Right cardiac atrium (tissue), 5 donors: ENCODE measurements around the gene TUB. TPM values are rescaled to one million over a fixed set of nuclear protein-coding genes. Genes with fewer than 3 reads are reported as not detected.

Source experiments
- ATAC-seq, 2 donors: fragments of 200-7000 bp; cut with Tn5 transposase; one replicate each; pipeline versions ENCODE4 v1.8.0 to v1.9.1; 2020; ENCODE audit warnings: moderate library complexity in 2 of 2, mild to moderate bottlenecking in 1 of 2
- DNase-seq, 3 donors: peaks; one replicate each; pipeline ENCODE4 v3.0.0-alpha.2; 2020
- H3K27ac ChIP-seq: one replicate; pipeline ENCODE4 v1.5.1; 2013; ENCODE audit warnings: mild to moderate bottlenecking, low read length, control low read depth, moderate library complexity
- H3K27me3 ChIP-seq: one replicate; pipeline ENCODE4 v1.6.1; 2013; ENCODE audit not compliant: control insufficient read depth, insufficient read depth
- H3K4me1 ChIP-seq: one replicate; pipeline ENCODE4 v1.6.1; 2013; ENCODE audit warnings: low read length; ENCODE audit not compliant: control insufficient read depth, insufficient read depth
- H3K4me3 ChIP-seq: one replicate; pipeline ENCODE4 v1.5.1; 2013; ENCODE audit warnings: low read length, control low read depth
- H3K9me3 ChIP-seq: one replicate; pipeline ENCODE4 v1.6.1; 2013; ENCODE audit warnings: low read length; ENCODE audit not compliant: control insufficient read depth
- WGBS: extraction: QIAGEN DNeasy Blood & Tissue Kit; methylation state at CpG from one replicate; pipeline ENCODE4 v1.1.7; 2013; 5-methylcytosine and 5-hydroxymethylcytosine counted together
- intact Hi-C, 4 donors: fragments of 100-400 bp; cut with DNase I; formaldehyde crosslinking; loops; one replicate each; pipeline versions ENCODE4 v1.11.0 to v1.14.0; 2022 to 2023
- polyA plus RNA-seq: library from polyadenylated mRNA; stranded (reverse); fragments of 200-250 nt; gene quantifications from one replicate; pipeline ENCODE4 v1.2.3, GENCODE V29; 2013
- total RNA-seq, 4 donors: library from RNA; stranded (reverse); fragmentation: NEBNext Ultra II Directional; extraction: Animal tissue kit (Norgen Biotek cat#: 25700); gene quantifications; one replicate each; pipeline ENCODE4 v1.2.1, GENCODE V29; 2021
- donor health status: healthy with polysubstance abuse.
- donor health status: DM: no; HTN: yes; CAD: no.
- donor health status: DM: no; HTN: no; CAD: no.
- donor health status: DM: no; HTN: yes; CAD: no; lungs with severe emphysema.
- donor health status: DM: yes; HTN: yes; CAD: no.

TUB gene
- total and polyA plus RNA-seq, 5 donors, result 10.0 to 31.2 (median 27.6) TPM

DNA sequence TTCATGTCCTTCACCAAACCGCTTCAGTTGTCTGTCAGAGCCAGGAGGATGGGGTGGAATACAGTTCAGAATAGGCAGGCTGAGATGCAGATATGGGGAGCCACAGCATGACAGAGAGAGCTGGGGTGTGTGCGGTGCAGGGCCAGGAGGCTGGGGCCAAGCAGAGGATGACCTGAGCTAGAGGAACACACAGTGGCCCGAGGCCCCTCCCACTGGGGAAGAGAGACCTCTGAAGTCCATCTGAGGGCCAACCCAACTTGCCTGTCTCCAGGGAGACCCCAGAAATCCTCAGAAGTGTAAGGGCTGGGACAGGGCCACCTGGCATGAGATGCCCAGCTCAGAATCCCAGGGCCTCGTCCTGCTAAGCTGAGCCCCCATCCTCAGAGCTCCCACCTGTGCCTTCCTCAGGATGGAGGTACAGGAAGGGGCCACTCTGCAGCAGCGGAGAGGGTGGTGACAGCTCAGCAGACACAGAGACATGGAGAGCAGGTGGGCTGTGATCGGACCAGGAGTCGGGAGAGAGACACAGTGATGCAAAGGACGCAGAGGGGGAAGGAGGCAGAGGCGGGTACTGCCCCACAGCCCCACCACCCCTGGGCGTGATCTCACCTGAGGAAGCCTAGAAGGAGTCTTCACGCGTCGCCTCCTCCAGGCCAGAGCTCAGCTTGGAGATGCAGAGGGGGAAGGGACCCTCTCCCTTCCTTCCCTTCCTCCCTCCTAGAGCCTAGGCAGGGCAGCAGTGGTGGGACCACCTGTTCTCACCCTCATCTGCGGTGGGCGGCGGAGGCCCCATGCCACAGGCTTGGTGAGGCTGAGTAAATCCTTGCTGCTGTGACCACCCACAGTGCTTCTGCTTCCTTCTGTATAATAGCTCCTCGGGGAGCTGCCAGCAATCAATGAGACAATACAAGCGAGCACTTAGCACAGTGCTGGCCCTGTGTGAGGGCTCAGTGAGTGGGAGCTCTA lies 9.1 kb upstream of the TUB start:
- H3K9me3 ChIP-seq, result no peaks in the 10 kb centered on the region
- intact Hi-C loops, result loop anchor here in 2 of 4 donors (2.0 to 5.0 kb wide), 2 partner anchors 39 to 40 kb away; no protein-coding TSS in a partner anchor
- 84% methylated on average over 18 of the region's 18 CpGs for WGBS
- H3K27ac ChIP-seq, result no peak overlapping the region
- H3K4me1 ChIP-seq, result peaks cover 9% of the 10 kb centered on the region
- H3K27me3 ChIP-seq, result no peaks in the 10 kb centered on the region
- DNase-seq (no peak), ATAC-seq (no peak)
- H3K4me3 ChIP-seq, result no peak overlapping the region

DNA sequence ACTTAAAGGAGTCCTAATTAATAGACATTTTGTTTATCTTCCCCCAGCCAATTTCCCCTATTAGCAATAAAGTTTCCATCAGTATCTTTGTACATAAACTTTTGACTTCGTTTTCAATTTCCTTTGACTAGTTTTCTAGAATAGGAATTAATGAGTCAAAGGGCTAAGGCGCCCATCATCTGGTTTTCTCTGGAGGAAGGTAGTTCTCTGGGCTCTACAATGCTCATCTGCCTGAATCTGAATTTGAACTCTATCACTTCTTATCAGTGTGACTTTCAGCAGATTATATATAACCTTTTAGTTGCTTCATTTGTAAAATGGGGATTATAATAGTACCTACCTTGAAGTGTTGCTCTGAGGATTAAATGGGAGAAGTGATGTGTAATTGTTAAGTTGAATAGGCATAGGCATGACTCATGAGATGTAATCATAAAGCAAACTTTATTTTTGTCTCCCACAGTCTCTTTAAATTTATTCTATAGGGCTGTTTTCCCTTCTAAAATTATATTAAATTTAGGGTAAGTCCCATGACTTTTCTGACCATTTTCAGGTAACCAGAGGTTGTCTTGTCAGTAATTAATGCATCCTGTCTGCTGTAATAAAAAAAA lies 5.8 kb upstream of the TUB start:
- 67% methylated on average over 2 of the region's 2 CpGs for WGBS
- Histone ChIP-seq H3K27me3 (no peaks in the 10 kb centered on the region), H3K27ac (no peak overlapping the region), H3K9me3 (no peaks in the 10 kb centered on the region), H3K4me3 (no peak overlapping the region), H3K4me1 (no peaks in the 10 kb centered on the region)
- DNase-seq (no peak), ATAC-seq (no peak)
- intact Hi-C loops, result no loop called here

DNA sequence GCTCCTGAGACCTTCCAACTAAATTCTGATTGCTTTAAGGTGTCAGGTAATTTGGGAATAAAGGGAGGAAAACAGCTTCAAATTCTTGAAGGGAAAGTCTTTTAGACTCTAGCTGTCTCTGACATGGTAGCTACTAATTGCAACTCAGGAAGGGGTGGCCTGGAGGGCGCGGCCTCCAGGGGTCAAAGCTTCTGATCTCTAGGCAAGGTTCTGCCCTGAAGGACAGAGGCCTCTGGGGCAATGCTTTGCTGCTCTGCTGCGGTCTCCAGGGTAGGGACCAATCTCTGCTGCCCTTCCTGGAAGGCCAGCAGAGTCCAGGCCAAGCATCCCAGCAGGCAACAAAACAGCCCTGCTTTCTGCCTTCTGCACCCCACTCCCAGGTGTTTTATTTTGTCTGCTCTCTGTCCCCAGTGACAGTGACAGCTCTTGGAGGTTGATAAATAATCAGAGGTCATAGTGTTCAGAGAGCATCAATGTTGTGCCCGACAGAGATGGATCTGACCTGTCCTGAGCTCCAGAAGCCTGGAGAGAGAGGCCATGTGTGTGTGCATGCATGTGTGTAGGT lies 1.8 kb upstream of the TUB start:
- Histone ChIP-seq H3K4me1 (peaks cover 8% of the 10 kb centered on the region), H3K27me3 (no peaks in the 10 kb centered on the region), H3K9me3 (no peaks in the 10 kb centered on the region), H3K4me3 (no peak overlapping the region), H3K27ac (no peak overlapping the region)
- ATAC-seq, result no peak
- DNase-seq, result no peak
- 86% methylated on average over 4 of the region's 4 CpGs for WGBS
- intact Hi-C loops, result no loop called here

DNA sequence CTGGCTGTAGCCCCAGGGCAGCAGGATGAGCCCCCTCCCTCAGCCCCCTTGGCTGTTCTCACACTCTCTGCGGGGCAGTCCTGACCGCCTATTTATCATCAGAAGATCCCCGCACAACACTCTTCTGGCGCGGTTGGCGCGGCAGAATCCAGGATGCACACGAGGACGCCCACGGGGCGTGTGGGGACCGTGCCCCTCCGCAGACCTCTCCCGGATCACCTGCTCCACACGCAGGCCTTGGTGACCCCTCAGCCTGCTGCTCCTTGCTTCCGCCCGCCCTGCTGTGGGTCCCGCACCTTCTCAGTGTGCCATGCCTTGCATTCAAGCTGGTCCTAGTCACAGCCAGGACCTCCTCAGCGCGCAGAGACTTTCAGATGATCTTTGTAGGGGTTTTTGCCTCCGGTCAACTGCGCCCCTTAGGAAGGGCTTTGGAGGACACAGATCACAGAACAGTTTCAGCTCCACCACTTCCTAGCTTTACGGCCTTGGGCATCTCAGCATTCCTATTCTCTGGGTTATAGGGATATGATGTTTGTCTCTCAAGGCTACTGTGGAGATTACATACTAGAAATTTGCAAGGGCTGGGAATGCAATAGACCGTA lies 841 bp upstream of the TUB start:
- Histone ChIP-seq H3K4me1 (peaks cover 11% of the 10 kb centered on the region), H3K27me3 (no peaks in the 10 kb centered on the region), H3K27ac (no peak overlapping the region), H3K4me3 (no peak overlapping the region), H3K9me3 (no peaks in the 10 kb centered on the region)
- WGBS, result 84% methylated on average over 24 of the region's 24 CpGs
- intact Hi-C loops, result loop anchor here in 1 of 4 donors (5.0 kb wide), 1 partner anchor 63 kb away; no protein-coding TSS in a partner anchor
- no peak for DNase-seq
- ATAC-seq, result no peak

DNA sequence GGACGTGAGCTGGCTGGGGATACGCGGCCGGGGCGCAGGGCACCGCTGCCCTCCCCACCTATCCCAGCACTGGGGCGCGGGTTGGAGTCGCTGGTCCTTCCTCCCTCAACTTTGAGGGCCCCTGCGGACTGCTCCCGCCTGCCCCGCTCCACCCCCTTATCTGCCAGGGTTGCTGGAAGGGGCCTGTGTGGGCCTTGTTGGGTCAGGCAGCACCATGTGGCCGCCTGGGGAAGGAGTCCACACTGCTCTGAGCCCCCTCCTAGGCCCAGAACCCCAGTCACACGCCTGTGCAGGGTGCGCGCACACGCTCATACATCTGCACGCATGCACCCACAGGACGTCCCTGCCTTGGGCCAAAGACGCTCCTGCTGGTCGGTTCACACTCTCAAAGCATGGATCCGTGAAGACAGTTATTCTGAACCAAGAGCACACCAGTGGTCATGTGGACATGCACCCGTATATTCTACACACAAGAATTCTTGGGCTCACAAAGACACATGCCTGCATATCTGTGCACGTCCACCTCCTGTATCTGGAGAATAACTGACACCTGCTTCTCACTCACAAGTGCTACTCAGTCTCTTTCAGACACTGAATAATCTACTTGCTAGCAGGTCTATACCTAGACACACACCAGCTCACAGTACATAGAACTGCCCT lies 710 bp downstream of the TUB start:
- Histone ChIP-seq H3K27me3 (no peaks in the 10 kb centered on the region), H3K4me1 (peaks cover 20% of the 10 kb centered on the region), H3K4me3 (peak overlapping the region; percentile 64), H3K9me3 (no peaks in the 10 kb centered on the region), H3K27ac (no peak overlapping the region)
- 15% methylated on average over 24 of the region's 24 CpGs for WGBS
- ATAC-seq, result peak; percentile 28 to 42
- intact Hi-C loops, result loop anchor here in 1 of 4 donors (5.0 kb wide), 1 partner anchor 64 kb away; no protein-coding TSS in a partner anchor
- DNase-seq, result no peak

DNA sequence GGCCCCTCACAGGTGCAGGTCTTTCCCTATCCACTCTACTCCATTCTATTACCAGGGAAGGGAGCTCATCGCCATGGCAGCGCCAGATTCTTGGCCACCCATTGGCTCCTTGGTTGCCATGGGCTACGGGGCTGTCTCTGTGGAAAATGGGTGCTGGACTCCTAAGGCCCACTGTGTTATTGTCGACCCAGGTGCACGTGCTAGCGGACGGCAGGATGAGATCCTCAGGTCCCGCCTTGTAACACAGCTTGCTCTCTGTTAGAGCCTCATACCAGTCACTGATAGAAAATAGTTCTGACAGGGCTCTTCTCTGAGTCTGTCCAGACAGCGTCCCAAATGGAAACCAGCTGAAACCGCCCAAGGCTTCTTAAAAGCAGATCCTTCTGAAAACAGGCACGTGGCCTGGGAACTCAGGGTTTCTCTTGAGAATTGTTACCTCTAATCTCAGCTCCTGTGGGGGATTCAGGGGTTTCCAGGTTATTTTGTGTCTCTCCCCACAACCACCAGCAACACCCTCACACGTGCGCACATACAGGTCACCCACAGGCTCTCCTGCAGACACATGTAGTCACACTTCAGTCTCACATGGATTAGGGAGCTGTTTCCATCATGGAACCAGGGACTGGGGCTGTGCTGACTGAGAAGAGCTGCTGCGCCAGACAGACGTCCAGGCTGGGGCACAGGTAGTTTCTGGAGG lies 1.5 kb downstream of the TUB start:
- Histone ChIP-seq H3K4me1 (peaks cover 20% of the 10 kb centered on the region), H3K4me3 (no peak overlapping the region), H3K27ac (no peak overlapping the region), H3K9me3 (no peaks in the 10 kb centered on the region), H3K27me3 (no peaks in the 10 kb centered on the region)
- DNase-seq, result no peak
- ATAC-seq, result no peak
- 79% methylated on average over 15 of the region's 15 CpGs for WGBS
- intact Hi-C loops, result loop anchor here in 1 of 4 donors (5.0 kb wide), 1 partner anchor 65 kb away; no protein-coding TSS in a partner anchor

DNA sequence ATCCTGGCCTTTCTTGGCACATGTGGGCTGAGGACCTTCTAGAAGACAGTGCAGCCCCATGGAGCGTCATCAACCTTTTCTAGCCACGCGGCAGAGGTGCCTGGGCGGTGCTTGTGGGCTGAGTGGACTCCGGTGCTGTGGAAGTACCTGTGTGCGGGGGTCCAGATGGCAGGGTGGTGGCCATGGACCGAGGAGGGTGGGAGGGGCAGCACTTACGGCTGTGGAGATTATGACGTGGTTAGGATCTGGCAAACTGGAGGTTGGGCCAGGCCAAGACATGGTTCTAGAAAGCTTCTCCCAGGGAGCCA lies 2.0 kb downstream of the TUB start:
- H3K9me3 ChIP-seq, result no peaks in the 10 kb centered on the region
- no peak for DNase-seq
- WGBS, result 76% methylated on average over 9 of the region's 9 CpGs
- no peaks in the 10 kb centered on the region for H3K27me3 ChIP-seq
- no peak overlapping the region for H3K4me3 ChIP-seq
- no peak overlapping the region for H3K27ac ChIP-seq
- intact Hi-C loops, result loop anchor here in 1 of 4 donors (5.0 kb wide), 1 partner anchor 66 kb away; no protein-coding TSS in a partner anchor
- H3K4me1 ChIP-seq, result peaks cover 20% of the 10 kb centered on the region
- peak in 1 of 2 donors; percentile 6 for ATAC-seq

DNA sequence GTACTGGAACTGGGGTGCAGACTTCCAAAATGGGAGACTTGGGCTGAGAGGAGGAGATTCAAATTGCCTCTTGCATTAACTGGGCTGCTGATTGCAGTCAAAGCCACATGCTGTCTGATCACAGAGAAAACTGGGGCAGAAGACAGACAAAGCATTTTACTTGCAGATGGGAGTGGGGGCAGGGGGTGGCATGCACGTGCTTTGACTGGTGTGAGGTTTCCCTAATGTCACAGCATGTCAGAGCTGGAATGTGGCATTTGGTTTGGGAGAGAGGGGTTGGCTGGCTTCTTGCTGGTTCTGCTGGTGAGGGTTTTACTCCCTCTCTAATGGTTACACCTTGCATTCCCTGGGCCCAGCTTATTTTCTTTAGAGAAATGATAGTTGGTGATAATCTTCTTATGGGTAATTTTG lies 2.9 kb downstream of the TUB start:
- intact Hi-C loops, result loop anchor here in 1 of 4 donors (5.0 kb wide), 1 partner anchor 67 kb away; no protein-coding TSS in a partner anchor

DNA sequence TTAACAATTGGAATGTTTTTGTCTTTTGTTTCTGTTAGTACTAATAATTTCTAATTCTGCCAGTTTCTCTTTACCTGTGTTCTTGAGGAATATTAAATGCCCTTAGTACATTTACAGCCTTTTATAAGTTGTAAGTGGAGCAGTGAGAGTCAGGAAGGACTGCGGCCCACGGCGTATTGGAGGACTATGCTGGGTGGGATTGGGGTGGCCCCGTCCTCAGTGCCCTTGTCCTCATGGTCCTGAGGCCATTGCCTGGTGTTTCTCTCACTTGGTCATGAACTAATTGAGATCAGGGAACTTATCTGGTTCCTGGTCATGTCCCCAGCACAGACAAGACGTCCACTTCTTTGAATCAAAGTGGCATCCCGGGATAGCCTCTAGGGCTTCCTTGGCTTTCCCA lies 3.3 kb downstream of the TUB start:
- peaks cover 20% of the 10 kb centered on the region for H3K4me1 ChIP-seq
- no peak for DNase-seq
- H3K27ac ChIP-seq, result no peak overlapping the region
- intact Hi-C loops, result loop anchor here in 1 of 4 donors (5.0 kb wide), 1 partner anchor 67 kb away; no protein-coding TSS in a partner anchor
- 93% methylated on average over 6 of the region's 6 CpGs for WGBS
- no peak overlapping the region for H3K4me3 ChIP-seq
- no peaks in the 10 kb centered on the region for H3K27me3 ChIP-seq
- H3K9me3 ChIP-seq, result no peaks in the 10 kb centered on the region
- no peak for ATAC-seq

More for the DNA sequence above, 2.9 kb downstream of the TUB start:
- 44% methylated on average over 1 of the region's 1 CpG for WGBS
- peak overlapping the region; percentile 50 for H3K27ac ChIP-seq
- H3K9me3 ChIP-seq, result no peaks in the 10 kb centered on the region
- H3K4me1 ChIP-seq, result peaks cover 20% of the 10 kb centered on the region
- DNase-seq, result no peak
- peak in 1 of 2 donors; percentile 12 for ATAC-seq
- H3K4me3 ChIP-seq, result no peak overlapping the region
- H3K27me3 ChIP-seq, result no peaks in the 10 kb centered on the region
